ENCODE data around the gene BIN1. TPM values are rescaled to one million over a fixed set of nuclear protein-coding genes. Genes with fewer than 3 reads are reported as not detected.
A peak's percentile ranks its signal among the peaks of the same experiment; 100 is the strongest.

The BIN1 gene
- polyA plus RNA-seq = 61.9 and 75.1 TPM in 2 replicates
- polyA minus RNA-seq = 43.1 and 43.2 TPM in 2 replicates

- Histone ChIP-seq H3K79me2 (replicated peaks; ENCODE audit: insufficient read depth, low read length) (peaks cover 10% of the 10 kb centered on the region), H3K4me3 (ENCODE audit: low read length) (peak within 1 kb of the TSS; percentile 95), H3K9me2 (ENCODE audit: insufficient read depth, low read length) (no peaks in the 10 kb centered on the region), H2AFZ (ENCODE audit: low read depth, low read length) (peak within 1 kb of the TSS; percentile 84), H3K4me2 (ENCODE audit: low read length) (peak within 1 kb of the TSS; percentile 94), H3K9ac (ENCODE audit: low read length) (peak within 1 kb of the TSS; percentile 84), H4K20me1 (ENCODE audit: insufficient read depth) (no peaks in the 10 kb centered on the region), H3F3A (ENCODE audit: insufficient read depth, low read length, poor library complexity, severe bottlenecking) (no peaks in the 10 kb centered on the region), H3K36me3 (ENCODE audit: insufficient read depth, low read length) (no peaks in the 10 kb centered on the region), H3K27ac (ENCODE audit: low read length) (peak within 1 kb of the TSS; percentile 71), H3K27me3 (ENCODE audit: insufficient read depth, low read depth, low read length) (peaks cover 4% of the 10 kb centered on the region), H3K9me3 (ENCODE audit: low read length) (no peaks in the 10 kb centered on the region)
- TF ChIP-seq MXI1 (conservative IDR thresholded peaks at IDR 0.05; ENCODE audit: poor library complexity, severe bottlenecking) = peak; percentile 80
- TF ChIP-seq CTCF (IDR thresholded peaks at IDR 0.05; ENCODE audit: poor library complexity, severe bottlenecking) = no peak
- peak; percentile 46 for TF ChIP-seq REST (IDR thresholded peaks at IDR 0.05; ENCODE audit: borderline replicate concordance)
- no peak for TF ChIP-seq EZH2 (IDR thresholded peaks at IDR 0.05; ENCODE audit: borderline replicate concordance, insufficient read depth, low read length, poor library complexity, severe bottlenecking)
- no peak for TF ChIP-seq EP300 (conservative IDR thresholded peaks at IDR 0.05; ENCODE audit: poor library complexity, severe bottlenecking)
- peak; percentile 27 for TF ChIP-seq RAD21 (conservative IDR thresholded peaks at IDR 0.05)
- TF ChIP-seq TAF1 (IDR thresholded peaks at IDR 0.05; ENCODE audit: low read depth) = peak; percentile 54
- TF ChIP-seq SMC3 (conservative IDR thresholded peaks at IDR 0.05; ENCODE audit: poor library complexity) = no peak
- TF ChIP-seq POLR2AphosphoS5 (IDR thresholded peaks at IDR 0.05) = peak; percentile 56
Observed at GRCh38 chr2:127106991-127107621, at the start of gene BIN1. Gene BIN1 (minus strand): TSS chr2:127107154. CDS start chr2:127106943, 211 bp downstream.

- Histone ChIP-seq H3K27me3 (ENCODE audit: insufficient read depth, low read depth, low read length) (no peaks in the 10 kb centered on the region), H3K4me2 (ENCODE audit: low read length) (no peak overlapping the region), H3F3A (ENCODE audit: insufficient read depth, low read length, poor library complexity, severe bottlenecking) (no peaks in the 10 kb centered on the region), H3K4me3 (ENCODE audit: low read length) (no peak overlapping the region), H3K9me2 (ENCODE audit: insufficient read depth, low read length) (no peaks in the 10 kb centered on the region), H3K9me3 (ENCODE audit: low read length) (no peaks in the 10 kb centered on the region), H3K9ac (ENCODE audit: low read length) (no peak overlapping the region), H3K36me3 (ENCODE audit: insufficient read depth, low read length) (no peaks in the 10 kb centered on the region), H4K20me1 (ENCODE audit: insufficient read depth) (no peaks in the 10 kb centered on the region), H3K27ac (ENCODE audit: low read length) (no peak overlapping the region), H3K79me2 (replicated peaks; ENCODE audit: insufficient read depth, low read length) (no peaks in the 10 kb centered on the region), H2AFZ (ENCODE audit: low read depth, low read length) (no peak overlapping the region)
- TF ChIP-seq EZH2 (IDR thresholded peaks at IDR 0.05; ENCODE audit: borderline replicate concordance, insufficient read depth, low read length, poor library complexity, severe bottlenecking) = no peak
- TF ChIP-seq EP300 (conservative IDR thresholded peaks at IDR 0.05; ENCODE audit: poor library complexity, severe bottlenecking) = no peak
- no peak for TF ChIP-seq RAD21 (conservative IDR thresholded peaks at IDR 0.05)
- TF ChIP-seq SMC3 (conservative IDR thresholded peaks at IDR 0.05; ENCODE audit: poor library complexity) = no peak
- TF ChIP-seq REST (IDR thresholded peaks at IDR 0.05; ENCODE audit: borderline replicate concordance) = no peak
- TF ChIP-seq TAF1 (IDR thresholded peaks at IDR 0.05; ENCODE audit: low read depth) = no peak
- no peak for TF ChIP-seq POLR2AphosphoS5 (IDR thresholded peaks at IDR 0.05)
- TF ChIP-seq CTCF (IDR thresholded peaks at IDR 0.05; ENCODE audit: poor library complexity, severe bottlenecking) = no peak
- TF ChIP-seq MXI1 (conservative IDR thresholded peaks at IDR 0.05; ENCODE audit: poor library complexity, severe bottlenecking) = no peak
Observed at GRCh38 chr2:127155947-127156346, 49.0 kb upstream of the BIN1 start.
